Stimulated activated CD8-positive, alpha-beta memory T cell treated with anti-CD3 and anti-CD28 coated beads, Interleukin-7, amount 100 ng/mL, for 48 hours (primary cell): ENCODE results near the gene SORCS3.

Experiments
- DNase-seq, 2 donors: peaks; one replicate each; pipeline ENCODE4 v3.0.0-alpha.2; 2020; ENCODE audit warnings: low read depth in 1 of 2; ENCODE audit errors: extremely low read depth in 1 of 2

SORCS3 gene

GRCh38 chr10:105161149-105161548, 520.1 kb downstream of the SORCS3 start:
- no peak for DNase-seq

GRCh38 chr10:105161767-105162166, 520.7 kb downstream of the SORCS3 start:
- no peak for DNase-seq

- no peak for DNase-seq
These were observed 529.4 kb downstream of the SORCS3 start for GRCh38 chr10:105170521-105170920.

- DNase-seq, result no peak
These were observed 530.9 kb downstream of the SORCS3 start for GRCh38 chr10:105171945-105172344.

GRCh38 chr10:105181626-105182025, 540.5 kb downstream of the SORCS3 start:
- DNase-seq, result no peak

GRCh38 chr10:105183536-105183935, 542.4 kb downstream of the SORCS3 start:
- no peak for DNase-seq

- no peak for DNase-seq
These were observed 544.1 kb downstream of the SORCS3 start for GRCh38 chr10:105185161-105185560.

- no peak for DNase-seq
These were observed 546.2 kb downstream of the SORCS3 start for GRCh38 chr10:105187243-105187642.

GRCh38 chr10:105188737-105189462, 547.8 kb downstream of the SORCS3 start:
- DNase-seq, result no peak

GRCh38 chr10:105189463-105189800, 548.3 kb downstream of the SORCS3 start:
- DNase-seq, result no peak

GRCh38 chr10:105192146-105192545, 551.1 kb downstream of the SORCS3 start:
- DNase-seq, result no peak

- DNase-seq, result no peak
These were observed 551.8 kb downstream of the SORCS3 start for GRCh38 chr10:105192861-105193260.

GRCh38 chr10:105195831-105196230, 554.7 kb downstream of the SORCS3 start:
- DNase-seq, result no peak

GRCh38 chr10:105197598-105198364, 556.7 kb downstream of the SORCS3 start:
- DNase-seq, result no peak

- DNase-seq, result no peak
These were observed 565.5 kb downstream of the SORCS3 start for GRCh38 chr10:105206616-105207015.

- no peak for DNase-seq
These were observed 566.4 kb downstream of the SORCS3 start for GRCh38 chr10:105207476-105207995.

- no peak for DNase-seq
These were observed 569.5 kb downstream of the SORCS3 start for GRCh38 chr10:105210546-105210945.

- DNase-seq, result no peak
These were observed 596.6 kb downstream of the SORCS3 start for GRCh38 chr10:105237685-105238084.

GRCh38 chr10:105239311-105240219, 598.5 kb downstream of the SORCS3 start:
- DNase-seq, result no peak

- DNase-seq, result no peak
These were observed 600.2 kb downstream of the SORCS3 start for GRCh38 chr10:105241254-105241653.

GRCh38 chr10:105243381-105243780, 602.3 kb downstream of the SORCS3 start:
- DNase-seq, result no peak
